WTC11 (cell line): ENCODE data around the gene CPNE5. TPM values are rescaled to one million over a fixed set of nuclear protein-coding genes. Genes with fewer than 3 reads are reported as not detected.

ENCODE experiments used
- ATAC-seq: fragments of 200-7000 bp; cut with Tn5 transposase; 2 replicates; pipeline ENCODE4 v1.10.0; 2021; ENCODE audit warnings: mild to moderate bottlenecking, moderate library complexity
- CTCF ChIA-PET: fragments of 300-600 bp; sonication (Branson Sonifier 250); formaldehyde crosslinking; loops from one replicate; lab custom pipeline; 2021; ENCODE audit warnings: antibody characterized with exemption; lab: Charles Lee
- POLR2A ChIA-PET: fragments of 350-600 bp; sonication (Branson Sonifier 250); formaldehyde crosslinking; loops from one replicate; lab custom pipeline; 2021; ENCODE audit warnings: antibody characterized with exemption; lab: Charles Lee
- DNase-seq: peaks from one replicate; pipeline ENCODE4 v3.0.0; 2021; ENCODE audit warnings: low spot score
- H3K27ac Mint-ChIP-seq: 2 replicates; pipeline ENCODE4 v1.8.0; 2021; ENCODE audit warnings: mixed read lengths
- H3K27me3 Mint-ChIP-seq: 2 replicates; pipeline ENCODE4 v1.8.0; 2021; ENCODE audit warnings: low read depth, mild to moderate bottlenecking, moderate library complexity, mixed read lengths
- H3K36me3 Mint-ChIP-seq: 2 replicates; pipeline ENCODE4 v1.8.0; 2021; ENCODE audit warnings: mixed read lengths
- H3K4me1 Mint-ChIP-seq: 2 replicates; pipeline ENCODE4 v1.8.0; 2022; ENCODE audit warnings: mixed read lengths
- H3K4me3 Mint-ChIP-seq: 2 replicates; pipeline ENCODE4 v1.8.0; 2021; ENCODE audit warnings: mild to moderate bottlenecking, moderate library complexity, mixed read lengths
- H3K9me3 Mint-ChIP-seq: 2 replicates; pipeline ENCODE4 v1.8.0; 2021; ENCODE audit warnings: mixed read lengths
- ATF1 ChIP-seq: sonication (generic); formaldehyde crosslinking; IDR thresholded peaks from 2 replicates; pipeline ENCODE4 v1.8.1; 2023; ENCODE audit warnings: mild to moderate bottlenecking, moderate library complexity, missing genetic modification reagents
- ATF2 ChIP-seq: sonication (generic); formaldehyde crosslinking; IDR thresholded peaks from 2 replicates; pipeline ENCODE4 v1.8.1; 2022; ENCODE audit warnings: low read depth, missing genetic modification reagents, borderline replicate concordance
- FOXP1 ChIP-seq: sonication (generic); formaldehyde crosslinking; IDR thresholded peaks from 2 replicates; pipeline ENCODE4 v1.8.0; 2022; ENCODE audit warnings: missing genetic modification reagents, mild to moderate bottlenecking, moderate library complexity, borderline replicate concordance
- FOXP4 ChIP-seq: sonication (generic); formaldehyde crosslinking; IDR thresholded peaks from 2 replicates; pipeline ENCODE4 v1.8.0; 2022; ENCODE audit warnings: mild to moderate bottlenecking, missing genetic modification reagents
- GABPB1 ChIP-seq: sonication (generic); formaldehyde crosslinking; IDR thresholded peaks from 2 replicates; pipeline ENCODE4 v1.8.1; 2023; ENCODE audit warnings: mild to moderate bottlenecking, missing genetic modification reagents
- NFYB ChIP-seq: sonication (generic); formaldehyde crosslinking; conservative IDR thresholded peaks from 2 replicates; pipeline ENCODE4 v1.8.0; 2022; ENCODE audit warnings: low read depth, missing genetic modification reagents
- OVOL2 ChIP-seq: fragments of 250-450 bp; sonication (Bioruptor Pico); IDR thresholded peaks from 2 replicates; pipeline ENCODE4 v1.9.0; 2021; ENCODE audit warnings: mild to moderate bottlenecking, borderline replicate concordance
- SP1 ChIP-seq: sonication (generic); formaldehyde crosslinking; conservative IDR thresholded peaks from 2 replicates; pipeline ENCODE4 v1.8.1; 2022; ENCODE audit warnings: missing genetic modification reagents
- ZNF281 ChIP-seq: sonication (generic); formaldehyde crosslinking; IDR thresholded peaks from 2 replicates; pipeline ENCODE4 v1.8.0; 2023; ENCODE audit warnings: mild to moderate bottlenecking, missing genetic modification reagents
- ZNF512 ChIP-seq: sonication (generic); formaldehyde crosslinking; IDR thresholded peaks from 2 replicates; pipeline ENCODE4 v1.8.1; 2022; ENCODE audit warnings: missing genetic modification reagents, borderline replicate concordance
- total RNA-seq: library from RNA; stranded (reverse); gene quantifications from 3 replicates; pipeline ENCODE4 v1.2.3, GENCODE V29; 2021

CPNE5 gene
- total RNA-seq, 1 experiment from 2014 or later = 0.44 TPM

GRCh38 chr6:36797653-36798052 lies 41.6 kb downstream of the CPNE5 start (continued):
- TF ChIP-seq GABPB1 (CRISPR knock-in tag) = no peak

- POLR2A ChIA-PET = no interaction called here
- H3K27me3 Mint-ChIP-seq = no peaks in the 10 kb centered on the region
- DNase-seq = no peak
- ATAC-seq = no peak
- H3K36me3 Mint-ChIP-seq = no peaks in the 10 kb centered on the region
- no peak for TF ChIP-seq FOXP1
- no peak for TF ChIP-seq ZNF281
- TF ChIP-seq ATF1 = no peak
- TF ChIP-seq FOXP4 = no peak
- CTCF ChIA-PET = interaction anchor here (1.1 to 2.7 kb wide), 4 partner anchors 8 to 54 kb away, joined by 3 to 11 read pairs (median 5); no protein-coding TSS in a partner anchor
- H3K27ac Mint-ChIP-seq = no peak overlapping the region
- H3K9me3 Mint-ChIP-seq = no peaks in the 10 kb centered on the region
- no peak overlapping the region for H3K4me3 Mint-ChIP-seq
- H3K4me1 Mint-ChIP-seq = peaks cover 25% of the 10 kb centered on the region
Measured at GRCh38 chr6:36797055-36797454, 42.2 kb downstream of the CPNE5 start.

GRCh38 chr6:36794713-36795065 lies 44.6 kb downstream of the CPNE5 start:
- POLR2A ChIA-PET = no interaction called here
- ATAC-seq = no peak
- no peak for DNase-seq
- H3K4me1 Mint-ChIP-seq = peaks cover 34% of the 10 kb centered on the region
- H3K9me3 Mint-ChIP-seq = no peaks in the 10 kb centered on the region
- no peak overlapping the region for H3K4me3 Mint-ChIP-seq
- no peak overlapping the region for H3K27ac Mint-ChIP-seq
- TF ChIP-seq ZNF512 (CRISPR knock-in tag) (no peak), NFYB (CRISPR knock-in tag) (no peak)
- no peaks in the 10 kb centered on the region for H3K27me3 Mint-ChIP-seq
- H3K36me3 Mint-ChIP-seq = no peaks in the 10 kb centered on the region
- CTCF ChIA-PET = interaction anchor here (1.1 to 17.0 kb wide), 3 partner anchors 13 to 27 kb away, joined by 3 to 454 read pairs (median 45); no protein-coding TSS in a partner anchor

GRCh38 chr6:36793913-36794712 lies 45.1 kb downstream of the CPNE5 start:
- ChIA-PET CTCF (interaction anchor here (0.6 to 17.0 kb wide), 7 partner anchors 12 to 224 kb away, joined by 3 to 454 read pairs (median 3); no protein-coding TSS in a partner anchor), POLR2A (interaction anchor here (0.6 kb wide), 1 partner anchor 767 kb away, joined by 3 read pairs; the partner anchor contains the start of gene MAPK14)
- DNase-seq = no peak
- H3K36me3 Mint-ChIP-seq = no peaks in the 10 kb centered on the region
- TF ChIP-seq SP1 (CRISPR knock-in tag) (no peak), OVOL2 (no peak), ATF2 (no peak), FOXP1 (no peak)
- peak overlapping the region; percentile 37; the same call in 1 of the 2 replicates for H3K27ac Mint-ChIP-seq
- H3K4me3 Mint-ChIP-seq = peak overlapping the region; percentile 25; the same call in 1 of the 2 replicates
- no peaks in the 10 kb centered on the region for H3K9me3 Mint-ChIP-seq
- peak; percentile 69 for ATAC-seq
- H3K4me1 Mint-ChIP-seq = peaks cover 40% of the 10 kb centered on the region
- no peaks in the 10 kb centered on the region for H3K27me3 Mint-ChIP-seq
